ENCODE data around the gene IGLL5.

The IGLL5 gene

GRCh38 chr22:22936915-22937656 lies 49.5 kb downstream of the IGLL5 start:
- DNase-seq (ENCODE audit: low read depth in 2 of 2, low spot score in 1 of 2) = no peak

GRCh38 chr22:22937894-22938480 lies 50.4 kb downstream of the IGLL5 start:
- no peak for DNase-seq (ENCODE audit: low read depth in 2 of 2, low spot score in 1 of 2)

DNA sequence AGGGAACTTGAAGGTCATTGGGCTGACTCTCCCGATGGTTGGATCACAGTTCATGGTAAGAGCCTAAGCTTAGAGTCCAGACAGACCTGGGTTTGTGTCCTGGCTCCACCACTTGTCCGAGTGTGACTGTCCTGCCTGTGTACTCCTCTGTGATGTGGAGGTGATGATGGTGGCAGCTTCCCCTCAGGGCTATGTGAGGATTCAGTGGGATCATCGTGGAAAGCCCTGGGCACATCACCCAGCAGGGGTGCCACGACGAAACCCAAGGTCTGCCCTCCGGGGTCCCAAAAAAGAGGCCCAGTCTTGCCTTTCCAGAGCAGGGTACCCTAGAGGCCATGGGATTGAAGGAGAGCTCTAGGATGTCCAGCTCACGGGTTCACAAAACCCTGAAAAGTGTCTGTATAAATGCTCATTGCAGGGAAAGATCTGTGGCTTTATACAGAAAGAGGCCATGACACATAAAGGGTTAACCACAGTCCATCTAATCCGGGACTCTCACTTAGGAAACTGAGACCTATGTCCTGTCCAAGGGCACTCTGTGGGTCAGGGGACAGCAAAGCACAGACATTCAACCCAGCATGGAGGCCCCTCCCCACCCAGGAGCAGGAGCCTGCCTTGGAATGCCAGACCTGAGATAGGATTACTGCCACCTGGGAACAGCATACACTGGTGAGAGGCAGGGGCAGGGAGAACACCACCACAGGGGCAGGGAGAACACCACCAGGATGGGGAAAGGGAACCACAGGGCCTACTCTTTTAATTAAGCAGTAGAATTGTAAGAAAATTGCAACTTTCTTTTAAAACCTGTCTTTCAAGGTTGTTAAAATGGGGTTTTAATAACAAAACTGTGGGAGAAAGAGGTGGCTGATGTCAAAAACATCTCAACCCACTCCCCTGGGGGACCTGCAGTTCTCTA lies 51.3 kb downstream of the IGLL5 start:
- DNase-seq (ENCODE audit: low read depth in 2 of 2, low spot score in 1 of 2) = no peak

DNA sequence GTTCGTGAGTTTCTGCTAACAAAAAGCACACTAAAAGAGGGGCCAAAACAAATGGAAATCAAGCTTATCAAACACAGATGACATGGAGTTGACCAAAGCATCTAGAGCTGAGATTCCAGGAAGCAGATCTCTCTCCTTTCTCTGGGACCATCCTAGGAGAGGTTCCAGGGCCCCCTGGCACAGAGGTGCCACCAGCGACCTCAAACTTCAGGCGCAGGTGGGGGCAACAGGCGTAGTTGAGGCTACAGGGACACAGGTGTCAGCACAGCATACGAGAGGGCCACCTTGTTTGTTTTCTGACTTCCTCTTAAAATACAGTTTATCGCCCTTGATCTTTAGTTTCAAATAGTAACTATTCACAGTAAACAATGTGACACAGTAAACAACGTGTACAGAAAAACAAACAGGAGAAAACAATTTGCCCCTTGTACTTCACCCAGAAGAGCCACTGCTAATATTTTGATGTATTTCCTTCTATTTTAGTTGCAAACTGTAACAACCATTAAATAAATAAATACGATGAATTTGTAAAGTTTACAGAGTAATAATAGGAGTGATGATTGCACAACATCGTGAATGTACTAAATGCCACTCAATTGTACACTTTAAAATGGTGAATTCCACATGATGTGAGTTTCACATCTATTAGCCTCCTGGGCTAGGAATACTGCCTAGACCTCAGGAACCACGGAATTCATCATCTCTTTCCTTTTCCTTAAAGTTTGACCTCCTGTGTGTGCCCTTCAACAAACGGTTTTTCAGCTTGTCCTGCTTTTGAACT lies 52.2 kb downstream of the IGLL5 start:
- no peak for DNase-seq (ENCODE audit: low read depth in 2 of 2, low spot score in 1 of 2)

DNA sequence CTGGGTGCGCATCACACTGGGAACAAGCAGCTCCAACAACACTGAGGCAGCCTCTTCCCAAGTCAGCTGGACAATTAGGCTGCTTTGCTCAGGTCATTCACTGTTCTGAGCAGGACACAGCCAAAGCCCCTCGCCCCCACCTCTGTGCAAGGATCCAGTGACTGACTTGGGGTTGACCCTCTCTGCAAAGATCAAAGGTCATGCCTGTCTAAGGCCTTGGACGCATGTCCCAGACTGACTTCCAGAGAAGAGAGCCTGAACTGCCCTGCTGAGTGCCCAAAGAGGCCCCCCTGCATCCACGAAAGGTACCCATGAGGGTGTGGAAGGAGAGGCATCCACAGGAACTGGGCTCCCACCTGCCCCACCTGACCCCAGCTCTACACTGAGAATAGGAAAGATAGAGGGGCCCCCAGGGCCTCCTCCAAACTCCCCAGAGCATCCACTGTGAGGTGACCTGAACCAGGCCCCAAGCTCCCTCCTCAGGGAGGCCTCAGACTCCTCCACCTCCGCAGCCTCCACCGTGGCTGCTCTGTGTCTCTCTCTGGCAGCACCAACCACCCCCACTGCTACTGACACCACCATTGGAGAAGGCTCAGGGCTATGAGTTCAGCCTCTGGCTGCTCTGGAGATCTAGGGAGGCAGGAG lies 53.5 kb downstream of the IGLL5 start:
- DNase-seq (ENCODE audit: low read depth in 2 of 2, low spot score in 1 of 2) = no peak

DNA sequence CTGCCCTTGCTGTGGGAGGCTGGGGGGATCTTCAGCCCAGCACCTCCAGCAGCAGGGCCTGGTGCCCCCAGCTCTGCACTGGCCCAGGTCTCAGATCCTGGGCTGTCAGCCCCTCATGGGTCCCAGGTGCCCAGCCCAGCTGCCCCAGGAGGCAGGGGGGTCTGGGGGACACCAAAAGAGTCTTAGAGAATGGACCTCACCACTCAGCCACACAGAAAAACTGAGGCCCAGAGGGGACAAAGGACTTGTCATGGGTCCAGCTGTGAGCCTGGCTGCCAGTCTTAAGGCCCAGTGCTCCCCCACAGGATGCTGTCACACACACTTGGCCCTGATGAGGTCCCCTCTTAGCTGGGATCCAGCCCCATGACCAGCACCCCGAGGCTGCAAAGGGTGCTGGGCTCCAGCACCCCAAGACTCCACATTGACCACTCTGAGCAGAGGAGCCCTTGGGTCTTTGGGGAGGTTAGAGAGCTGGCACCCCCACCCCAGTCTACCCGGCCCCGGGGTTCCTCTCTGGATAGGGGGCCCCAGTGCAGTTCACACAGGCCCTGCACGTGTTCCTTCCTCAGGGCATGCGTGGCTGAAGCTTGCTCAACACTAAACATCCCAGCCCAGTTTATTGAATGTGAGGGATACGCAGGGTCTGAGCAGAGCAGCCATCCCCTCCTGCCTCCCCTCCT lies 54.4 kb downstream of the IGLL5 start:
- no peak for DNase-seq (ENCODE audit: low read depth in 2 of 2, low spot score in 1 of 2)

- peak; percentile 62 to 66 for DNase-seq (ENCODE audit: low read depth in 2 of 2, low spot score in 1 of 2)
Measured at GRCh38 chr22:22942511-22943329, 55.1 kb downstream of the IGLL5 start.

- no peak for DNase-seq (ENCODE audit: low read depth in 2 of 2, low spot score in 1 of 2)
Measured at GRCh38 chr22:22943521-22944267, 56.1 kb downstream of the IGLL5 start.

DNA sequence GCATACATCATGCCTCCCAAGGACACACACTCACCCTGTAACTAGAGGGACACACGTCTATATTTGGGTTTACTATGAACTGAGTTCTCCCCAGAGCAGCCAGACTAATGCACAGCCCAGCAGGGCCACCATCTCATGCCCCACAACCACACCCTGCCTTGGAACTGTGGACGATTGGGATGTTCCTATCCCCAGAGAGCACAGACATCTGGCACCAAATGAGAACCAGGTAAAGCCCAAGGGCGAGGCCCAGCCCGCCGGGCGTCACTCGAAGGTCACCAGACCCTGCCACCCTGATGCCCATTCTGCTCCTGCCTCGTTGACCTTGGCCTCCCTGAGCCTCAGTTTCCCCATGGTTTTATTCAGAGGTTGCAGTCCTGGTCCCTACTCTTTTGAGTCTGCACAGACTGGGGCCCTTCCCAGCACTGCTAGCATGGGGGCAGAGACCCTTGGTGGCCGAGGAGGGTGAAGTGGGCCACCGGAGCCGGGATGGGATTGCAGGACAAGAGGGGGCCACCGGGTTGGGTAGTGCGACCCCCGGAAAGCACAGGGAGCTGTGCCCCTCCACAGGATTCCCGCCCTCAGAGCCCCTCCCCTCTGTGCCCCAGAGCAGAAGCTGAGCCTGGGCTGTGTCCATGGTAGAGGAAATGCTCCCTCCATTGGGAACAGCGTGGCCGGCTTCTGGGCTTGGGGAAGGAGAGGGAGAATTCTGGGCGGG lies 56.8 kb downstream of the IGLL5 start:
- DNase-seq (ENCODE audit: low read depth in 2 of 2, low spot score in 1 of 2) = no peak

DNA sequence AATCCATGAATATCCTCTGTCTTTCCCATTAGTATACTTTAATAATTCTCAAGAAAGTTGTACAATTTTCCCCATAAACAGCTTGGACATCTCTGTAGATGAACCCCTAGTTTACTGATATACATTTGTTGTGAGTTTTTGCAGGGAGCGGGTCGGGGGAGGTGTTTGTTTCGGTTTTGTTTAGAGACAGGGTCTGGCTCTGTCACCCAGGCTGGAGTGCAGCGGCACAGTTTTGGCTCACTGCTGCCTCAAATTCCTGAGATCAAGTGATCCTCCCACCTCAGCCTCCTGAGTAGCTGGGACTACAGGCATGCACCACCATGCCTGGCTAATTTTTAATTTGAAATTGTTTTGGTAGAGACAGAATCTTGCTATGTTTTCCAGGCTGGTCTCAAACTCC lies 57.6 kb downstream of the IGLL5 start:
- no peak for DNase-seq (ENCODE audit: low read depth in 2 of 2, low spot score in 1 of 2)
